Gastrocnemius medialis (tissue), 4 donors: ENCODE results near the gene C10orf90.

Experiments used
- CTCF ChIP-seq, 5 experiments: fragments of 450-650 bp in 3 of 5; fragments of 200-600 bp in 2 of 5; sonication (generic) in 2 of 5; IDR thresholded peaks in 4 of 5; conservative IDR thresholded peaks in 1 of 5; 1 replicate in 4 of 5; 2 replicates in 1 of 5; pipeline ENCODE4 v1.5.1; 2016 to 2019; ENCODE audit warnings: antibody characterized with exemption in 5 of 5, mild to moderate bottlenecking in 3 of 5, moderate library complexity in 3 of 5
- POLR2A ChIP-seq, 2 donors: fragments of 450-650 bp; IDR thresholded peaks; one replicate each; pipeline ENCODE4 v1.6.1; 2017; ENCODE audit warnings: antibody characterized with exemption in 2 of 2, mild to moderate bottlenecking in 2 of 2, moderate library complexity in 2 of 2

GRCh38 chr10:126393076-126393475, 277.4 kb downstream of the C10orf90 start:
- TF ChIP-seq CTCF (IDR thresholded peaks at IDR 0.05 in 4 of 5, conservative IDR thresholded peaks at IDR 0.05 in 1 of 5) (no peak), POLR2A (IDR thresholded peaks at IDR 0.05) (no peak)
